Transverse colon (tissue), 3 donors: ENCODE measurements around the gene CDC25B.

Source experiments
- EP300 ChIP-seq: sonication (generic); formaldehyde crosslinking; IDR thresholded peaks from one replicate; pipeline ENCODE4 v1.6.1; 2017; ENCODE audit warnings: antibody characterized with exemption, low read depth
- POLR2A ChIP-seq: fragments of 450-650 bp; IDR thresholded peaks from one replicate; pipeline ENCODE4 v1.6.1; 2016; ENCODE audit warnings: antibody characterized with exemption, mild to moderate bottlenecking, moderate library complexity
- TF ChIP-seq, protein P1 (sequence below), 5 experiments: fragments of 200-600 bp in 3 of 5; fragments of 450-650 bp in 2 of 5; sonication (generic) in 3 of 5; IDR thresholded peaks; 1 replicate in 2 of 5; 2 replicates in 3 of 5; pipeline ENCODE4 v1.5.1; 2016 to 2017; ENCODE audit warnings: antibody characterized with exemption in 5 of 5, inconsistent platforms in 3 of 5, mild to moderate bottlenecking in 2 of 5, moderate library complexity in 1 of 5

DNA sequence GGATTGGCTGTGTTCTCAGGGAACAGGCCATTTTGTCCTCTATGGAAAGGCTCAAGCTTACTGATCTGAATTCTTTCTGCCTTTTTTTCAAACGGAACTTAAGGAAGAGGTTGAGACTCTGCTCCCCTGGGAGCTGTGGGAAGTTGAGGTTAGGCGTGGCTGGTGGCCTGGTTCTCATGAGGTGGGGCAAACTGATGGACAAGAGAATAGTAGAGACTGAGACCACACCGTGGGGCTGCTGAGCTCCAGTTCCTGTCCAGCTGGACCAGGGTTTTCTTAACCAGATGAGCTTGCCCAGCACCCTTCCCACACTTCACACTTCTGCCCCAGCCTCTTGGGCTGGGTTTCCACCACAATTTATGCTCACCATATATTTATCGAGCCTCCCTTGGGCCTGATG, 30.3 kb downstream of the CDC25B start:
- TF ChIP-seq POLR2A (no peak), EP300 (no peak)
- TF ChIP-seq, protein P1, sequence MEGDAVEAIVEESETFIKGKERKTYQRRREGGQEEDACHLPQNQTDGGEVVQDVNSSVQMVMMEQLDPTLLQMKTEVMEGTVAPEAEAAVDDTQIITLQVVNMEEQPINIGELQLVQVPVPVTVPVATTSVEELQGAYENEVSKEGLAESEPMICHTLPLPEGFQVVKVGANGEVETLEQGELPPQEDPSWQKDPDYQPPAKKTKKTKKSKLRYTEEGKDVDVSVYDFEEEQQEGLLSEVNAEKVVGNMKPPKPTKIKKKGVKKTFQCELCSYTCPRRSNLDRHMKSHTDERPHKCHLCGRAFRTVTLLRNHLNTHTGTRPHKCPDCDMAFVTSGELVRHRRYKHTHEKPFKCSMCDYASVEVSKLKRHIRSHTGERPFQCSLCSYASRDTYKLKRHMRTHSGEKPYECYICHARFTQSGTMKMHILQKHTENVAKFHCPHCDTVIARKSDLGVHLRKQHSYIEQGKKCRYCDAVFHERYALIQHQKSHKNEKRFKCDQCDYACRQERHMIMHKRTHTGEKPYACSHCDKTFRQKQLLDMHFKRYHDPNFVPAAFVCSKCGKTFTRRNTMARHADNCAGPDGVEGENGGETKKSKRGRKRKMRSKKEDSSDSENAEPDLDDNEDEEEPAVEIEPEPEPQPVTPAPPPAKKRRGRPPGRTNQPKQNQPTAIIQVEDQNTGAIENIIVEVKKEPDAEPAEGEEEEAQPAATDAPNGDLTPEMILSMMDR (IDR thresholded peaks at IDR 0.05): no peak
